ENCODE results near the gene HRC.
"Not testable (repeated sequence)": the region's sequence is repeated elsewhere in the genome, so short reads cannot be mapped to it uniquely, and the experiment has no call there.

HRC gene

GRCh38 chr19:49148784-49149651, 6.2 kb downstream of the HRC start:
- Histone ChIP-seq H3K27me3 (ENCODE audit: low read depth, low read length) (0 out of 2 replicates have a peak, but pooled peaks cover 3% of the 10 kb centered on the region), H3K4me3 (ENCODE audit: low read length) (peak overlapping the region; percentile 83), H4K20me1 (ENCODE audit: insufficient read depth, low read length) (no peaks in the 10 kb centered on the region), H3K9me3 (ENCODE audit: insufficient read depth, low read length) (no peaks in the 10 kb centered on the region), H3K4me2 (ENCODE audit: low read length) (peak overlapping the region; percentile 88), H3K36me3 (replicated peaks; ENCODE audit: low read depth, low read length) (no peaks in the 10 kb centered on the region), H3K9ac (ENCODE audit: low read length) (peak overlapping the region; percentile 76; the same call in 1 of the 2 replicates), H3K4me1 (ENCODE audit: low read length) (peaks cover 31% of the 10 kb centered on the region), H2AFZ (ENCODE audit: low read depth, low read length) (no peak overlapping the region), H3K79me2 (ENCODE audit: low read length) (no peaks in the 10 kb centered on the region), H3K27ac (ENCODE audit: low read length) (no peak overlapping the region)
- TF ChIP-seq EZH2phosphoT487 (IDR thresholded peaks at IDR 0.05; ENCODE audit: low read depth) (no peak), CTCF (IDR thresholded peaks at IDR 0.05; ENCODE audit: low read depth, low read length) (no peak)

GRCh38 chr19:49148044-49148682, 7.0 kb downstream of the HRC start:
- Histone ChIP-seq H3K27me3 (ENCODE audit: low read depth, low read length) (0 out of 2 replicates have a peak, but pooled peaks cover 3% of the 10 kb centered on the region), H2AFZ (ENCODE audit: low read depth, low read length) (no peak overlapping the region), H3K9me3 (ENCODE audit: insufficient read depth, low read length) (no peaks in the 10 kb centered on the region), H3K27ac (ENCODE audit: low read length) (no peak overlapping the region), H4K20me1 (ENCODE audit: insufficient read depth, low read length) (no peaks in the 10 kb centered on the region), H3K4me2 (ENCODE audit: low read length) (no peak overlapping the region), H3K79me2 (ENCODE audit: low read length) (no peaks in the 10 kb centered on the region), H3K4me3 (ENCODE audit: low read length) (no peak overlapping the region), H3K4me1 (ENCODE audit: low read length) (peaks cover 31% of the 10 kb centered on the region), H3K36me3 (replicated peaks; ENCODE audit: low read depth, low read length) (no peaks in the 10 kb centered on the region), H3K9ac (ENCODE audit: low read length) (no peak overlapping the region)
- TF ChIP-seq EZH2phosphoT487 (IDR thresholded peaks at IDR 0.05; ENCODE audit: low read depth) (no peak), CTCF (IDR thresholded peaks at IDR 0.05; ENCODE audit: low read depth, low read length) (no peak)

- not testable (repeated sequence) for H3K27ac ChIP-seq (ENCODE audit: low read length); H3K79me2 ChIP-seq (ENCODE audit: low read length); H3K27me3 ChIP-seq (ENCODE audit: low read depth, low read length); H4K20me1 ChIP-seq (ENCODE audit: insufficient read depth, low read length); H3K9ac ChIP-seq (ENCODE audit: low read length); H3K9me3 ChIP-seq (ENCODE audit: insufficient read depth, low read length); H3K36me3 ChIP-seq (replicated peaks; ENCODE audit: low read depth, low read length)
- peak overlapping the region; percentile 73 for H3K4me3 ChIP-seq (ENCODE audit: low read length)
- peaks cover 24% of the 10 kb centered on the region for H3K4me1 ChIP-seq (ENCODE audit: low read length)
- H2AFZ ChIP-seq (ENCODE audit: low read depth, low read length), result peak overlapping the region; percentile 58
- H3K4me2 ChIP-seq (ENCODE audit: low read length), result peak overlapping the region; percentile 84
These were observed 8.8 kb downstream of the HRC start for GRCh38 chr19:49146408-49146770.

- H3K36me3 ChIP-seq (replicated peaks; ENCODE audit: low read depth, low read length), result peaks cover 3% of the 10 kb centered on the region
- H4K20me1 ChIP-seq (ENCODE audit: insufficient read depth, low read length), result no peaks in the 10 kb centered on the region
- peaks cover 19% of the 10 kb centered on the region for H3K4me1 ChIP-seq (ENCODE audit: low read length)
- H3K9me3 ChIP-seq (ENCODE audit: insufficient read depth, low read length), result no peaks in the 10 kb centered on the region
- TF ChIP-seq CTCF (IDR thresholded peaks at IDR 0.05; ENCODE audit: low read depth, low read length) (peak; percentile 96), EZH2phosphoT487 (IDR thresholded peaks at IDR 0.05; ENCODE audit: low read depth) (no peak)
- peak overlapping the region; percentile 84 for H3K4me2 ChIP-seq (ENCODE audit: low read length)
- peak overlapping the region; percentile 58 for H2AFZ ChIP-seq (ENCODE audit: low read depth, low read length)
- H3K79me2 ChIP-seq (ENCODE audit: low read length), result no peaks in the 10 kb centered on the region
- H3K9ac ChIP-seq (ENCODE audit: low read length), result peak overlapping the region; percentile 43; the same call in 1 of the 2 replicates
- H3K27me3 ChIP-seq (ENCODE audit: low read depth, low read length), result no peaks in the 10 kb centered on the region
- no peak overlapping the region for H3K27ac ChIP-seq (ENCODE audit: low read length)
- H3K4me3 ChIP-seq (ENCODE audit: low read length), result peak overlapping the region; percentile 73
These were observed 9.4 kb downstream of the HRC start for GRCh38 chr19:49145573-49146407.

Data from OCI-LY3 (cell line).